A673 (cell line): ENCODE data around the gene CPEB1. TPM values are rescaled to one million over a fixed set of nuclear protein-coding genes. Genes with fewer than 3 reads are reported as not detected.

Source experiments
- BruUV-seq: library from RNA; stranded (reverse); fragments of 400-500 nt; replicated peaks from 2 replicates; lab custom pipeline; 2021; lab: Mats Ljungman, UMichigan
- CTCF ChIA-PET: fragments of 300-600 bp; sonication (Branson Sonifier 250); formaldehyde crosslinking; loops from one replicate; lab custom pipeline; 2022; ENCODE audit warnings: antibody characterized with exemption; lab: Charles Lee
- POLR2A ChIA-PET: fragments of 300-600 bp; sonication (Branson Sonifier 250); formaldehyde crosslinking; loops from one replicate; lab custom pipeline; 2022; ENCODE audit warnings: antibody characterized with exemption; ENCODE audit not compliant: low non-redundant PET; lab: Charles Lee
- DNase-seq: peaks from one replicate; pipeline ENCODE4 v3.0.0-alpha.2; 2015; ENCODE audit warnings: low spot score
- H3K27ac ChIP-seq: fragments of 200-600 bp; sonication (generic); 2 replicates; pipeline ENCODE4 v1.5.1; 2016; ENCODE audit warnings: mixed run types, low read depth, mild to moderate bottlenecking, mixed read lengths, antibody characterized with exemption, low read length; ENCODE audit not compliant: poor library complexity, severe bottlenecking
- H3K27me3 ChIP-seq: fragments of 200-600 bp; sonication (generic); replicated peaks from 2 replicates; pipeline ENCODE4 v1.6.1; 2017; ENCODE audit warnings: mixed run types, low read depth, mild to moderate bottlenecking, mixed read lengths, antibody characterized with exemption, low read length; ENCODE audit not compliant: insufficient read depth, poor library complexity
- H3K36me3 ChIP-seq: fragments of 200-600 bp; sonication (generic); 2 replicates; pipeline ENCODE4 v1.6.1; 2016; ENCODE audit warnings: mixed run types, mild to moderate bottlenecking, mixed read lengths, antibody characterized with exemption, low read length; ENCODE audit not compliant: insufficient read depth, poor library complexity, severe bottlenecking
- H3K4me1 ChIP-seq: fragments of 200-600 bp; sonication (generic); 2 replicates; pipeline ENCODE4 v1.6.1; 2017; ENCODE audit warnings: mixed run types, mild to moderate bottlenecking, mixed read lengths, antibody characterized with exemption, low read length; ENCODE audit not compliant: insufficient read depth, poor library complexity, severe bottlenecking
- H3K4me3 ChIP-seq: fragments of 200-600 bp; sonication (generic); 2 replicates; pipeline ENCODE4 v1.5.1; 2016; ENCODE audit warnings: low read depth, mixed run types, mild to moderate bottlenecking, mixed read lengths, low read length; ENCODE audit not compliant: poor library complexity, severe bottlenecking
- H3K9me3 ChIP-seq: fragments of 200-600 bp; sonication (generic); 2 replicates; pipeline ENCODE4 v1.6.1; 2016; ENCODE audit warnings: mixed run types, low read depth, mild to moderate bottlenecking, mixed read lengths, antibody characterized with exemption, low read length; ENCODE audit not compliant: poor library complexity, severe bottlenecking
- EZH2 ChIP-seq: fragments of 200-600 bp; sonication (generic); IDR thresholded peaks from 2 replicates; pipeline ENCODE4 v1.6.1; 2017; ENCODE audit warnings: borderline replicate concordance, low read depth, mild to moderate bottlenecking, mixed read lengths, antibody characterized with exemption, low read length; ENCODE audit not compliant: poor library complexity, severe bottlenecking
- intact Hi-C: fragments of 100-400 bp; cut with micrococcal nuclease; formaldehyde crosslinking; loops from one replicate; pipeline ENCODE4 v1.10.0; 2022; ENCODE audit not compliant: unreplicated experiment
- total RNA-seq: library from RNA; stranded (reverse); gene quantifications from 2 replicates; pipeline ENCODE4 v1.2.3, GENCODE V29; 2021
- TF ChIP-seq, protein P1 (sequence below): fragments of 300-800, 200-600 bp; sonication (generic); conservative IDR thresholded peaks from 2 replicates; pipeline ENCODE4 v1.5.1; 2017; ENCODE audit warnings: low read depth, mild to moderate bottlenecking, antibody characterized with exemption, low read length, moderate library complexity, mixed read lengths

The CPEB1 gene
- total RNA-seq, 1 experiment from 2014 or later: not detected

DNA sequence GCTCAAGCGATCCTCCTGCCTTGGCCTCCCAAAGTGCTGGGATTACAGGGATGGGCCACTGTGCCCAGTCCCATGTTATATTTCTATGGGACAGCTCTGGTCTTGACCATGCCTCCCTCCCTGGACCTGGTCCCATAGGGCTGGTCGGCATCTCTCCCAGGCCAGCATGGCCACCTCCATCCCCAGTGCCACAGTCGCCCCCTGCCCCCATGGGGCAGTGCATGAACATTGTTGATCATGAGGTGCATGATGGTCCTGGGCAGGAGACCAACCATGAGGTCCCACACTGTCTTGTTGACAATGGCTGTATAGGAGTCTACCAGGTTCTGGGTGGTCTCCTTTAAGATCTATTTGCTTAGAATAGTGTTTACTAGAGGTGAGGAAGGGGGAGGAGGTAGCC lies 113.4 kb downstream of the CPEB1 start:
- TF ChIP-seq EZH2: no peak
- TF ChIP-seq, protein P1, sequence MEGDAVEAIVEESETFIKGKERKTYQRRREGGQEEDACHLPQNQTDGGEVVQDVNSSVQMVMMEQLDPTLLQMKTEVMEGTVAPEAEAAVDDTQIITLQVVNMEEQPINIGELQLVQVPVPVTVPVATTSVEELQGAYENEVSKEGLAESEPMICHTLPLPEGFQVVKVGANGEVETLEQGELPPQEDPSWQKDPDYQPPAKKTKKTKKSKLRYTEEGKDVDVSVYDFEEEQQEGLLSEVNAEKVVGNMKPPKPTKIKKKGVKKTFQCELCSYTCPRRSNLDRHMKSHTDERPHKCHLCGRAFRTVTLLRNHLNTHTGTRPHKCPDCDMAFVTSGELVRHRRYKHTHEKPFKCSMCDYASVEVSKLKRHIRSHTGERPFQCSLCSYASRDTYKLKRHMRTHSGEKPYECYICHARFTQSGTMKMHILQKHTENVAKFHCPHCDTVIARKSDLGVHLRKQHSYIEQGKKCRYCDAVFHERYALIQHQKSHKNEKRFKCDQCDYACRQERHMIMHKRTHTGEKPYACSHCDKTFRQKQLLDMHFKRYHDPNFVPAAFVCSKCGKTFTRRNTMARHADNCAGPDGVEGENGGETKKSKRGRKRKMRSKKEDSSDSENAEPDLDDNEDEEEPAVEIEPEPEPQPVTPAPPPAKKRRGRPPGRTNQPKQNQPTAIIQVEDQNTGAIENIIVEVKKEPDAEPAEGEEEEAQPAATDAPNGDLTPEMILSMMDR: no peak
- intact Hi-C loops: no loop called here
- Histone ChIP-seq H3K9me3 (no peaks in the 10 kb centered on the region), H3K4me3 (no peak overlapping the region), H3K27ac (no peak overlapping the region), H3K27me3 (no peaks in the 10 kb centered on the region), H3K36me3 (peaks cover 53% of the 10 kb centered on the region), H3K4me1 (peaks cover 7% of the 10 kb centered on the region)
- CTCF ChIA-PET: no interaction called here
- no peak for DNase-seq
- POLR2A ChIA-PET: no interaction called here
- BruUV-seq: no TSS peak

DNA sequence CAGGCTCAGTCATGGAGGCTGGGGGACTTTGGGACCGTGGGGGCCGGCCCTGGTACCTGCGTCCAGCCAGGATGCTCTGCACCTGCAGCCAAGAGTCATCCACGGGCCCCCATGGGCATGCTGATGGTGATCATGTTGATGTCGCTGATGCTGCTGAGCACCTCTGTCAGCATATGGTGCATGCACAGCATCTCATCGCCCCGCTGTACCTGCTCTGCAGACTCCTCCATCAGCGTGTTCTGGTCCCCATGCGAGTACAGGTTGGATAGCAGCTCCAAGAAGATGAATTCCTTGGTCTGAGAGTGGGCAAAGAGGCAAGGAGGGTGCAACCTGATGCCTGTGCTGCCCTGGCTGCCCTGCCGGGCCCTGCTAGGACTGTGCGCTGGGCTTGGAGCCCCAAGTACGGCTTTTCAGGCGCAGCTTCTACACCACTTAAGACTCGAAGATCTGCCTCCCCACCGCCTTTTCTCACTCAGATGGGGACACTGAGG lies 114.1 kb downstream of the CPEB1 start:
- intact Hi-C loops: no loop called here
- H3K27me3 ChIP-seq: no peaks in the 10 kb centered on the region
- H3K27ac ChIP-seq: no peak overlapping the region
- no peak for TF ChIP-seq EZH2
- TF ChIP-seq, protein P1: no peak
- DNase-seq: no peak
- ChIA-PET POLR2A (no interaction called here), CTCF (no interaction called here)
- H3K36me3 ChIP-seq: peaks cover 45% of the 10 kb centered on the region
- no peaks in the 10 kb centered on the region for H3K4me1 ChIP-seq
- H3K9me3 ChIP-seq: no peaks in the 10 kb centered on the region
- no TSS peak for BruUV-seq
- no peak overlapping the region for H3K4me3 ChIP-seq

DNA sequence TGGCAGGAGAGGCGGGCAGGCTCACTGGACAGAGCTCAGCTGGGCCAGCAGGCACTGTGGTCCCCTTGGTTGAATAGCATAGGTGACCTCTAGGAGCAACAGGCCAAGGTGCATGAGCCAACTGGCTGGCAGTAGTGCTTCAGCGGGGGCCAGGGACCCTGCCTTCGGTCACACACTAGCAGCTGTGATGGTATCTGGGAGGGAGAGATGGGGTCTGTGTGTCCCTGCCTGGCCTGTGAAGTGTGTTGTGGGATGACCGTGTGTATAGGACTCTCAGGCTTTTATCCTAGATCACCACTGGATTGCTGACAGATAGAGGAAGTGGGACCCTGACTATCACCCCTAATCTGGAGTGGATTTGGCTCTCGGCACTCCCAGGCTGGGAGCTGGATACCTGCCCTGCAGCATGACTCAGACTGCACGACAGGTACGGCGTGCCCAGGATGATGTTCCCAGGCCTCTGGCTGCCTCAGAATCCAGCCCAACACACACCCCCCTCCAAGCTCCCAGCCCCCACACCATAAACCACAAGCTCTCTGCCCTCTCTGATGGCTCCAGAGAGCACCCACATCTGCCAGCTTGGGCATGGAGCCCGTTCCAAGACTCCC lies 114.7 kb downstream of the CPEB1 start:
- no peak overlapping the region for H3K4me3 ChIP-seq
- intact Hi-C loops: no loop called here
- TF ChIP-seq, protein P1: no peak
- TF ChIP-seq EZH2: no peak
- DNase-seq: no peak
- no peaks in the 10 kb centered on the region for H3K27me3 ChIP-seq
- H3K27ac ChIP-seq: no peak overlapping the region
- no peaks in the 10 kb centered on the region for H3K4me1 ChIP-seq
- H3K36me3 ChIP-seq: peaks cover 40% of the 10 kb centered on the region
- POLR2A ChIA-PET: no interaction called here
- CTCF ChIA-PET: no interaction called here
- no TSS peak for BruUV-seq
- no peaks in the 10 kb centered on the region for H3K9me3 ChIP-seq
